Measurements from ENCODE around the gene THBD.

- TF ChIP-seq POLR2A (IDR thresholded peaks at IDR 0.05), result no peak
- no peak for TF ChIP-seq CTCF (IDR thresholded peaks at IDR 0.05)
- no peak for TF ChIP-seq POLR2AphosphoS5 (IDR thresholded peaks at IDR 0.05)
Measured at GRCh38 chr20:23085436-23086055, 36.1 kb upstream of the THBD start.

All from prostate gland (tissue), 2 donors.